OCI-LY1 (cell line): ENCODE data around the gene NMB.

Experiments used
- CTCF ChIP-seq: fragments of 200-600 bp; sonication (generic), shearing (Covaris generic); IDR thresholded peaks from 2 replicates; pipeline ENCODE4 v1.5.1; 2017; ENCODE audit warnings: mild to moderate bottlenecking, antibody characterized with exemption, low read length, moderate library complexity, mixed read lengths
- EZH2 ChIP-seq: fragments of 200-600 bp; sonication (generic), shearing (Covaris generic); IDR thresholded peaks from 2 replicates; pipeline ENCODE4 v1.8.0; 2017; ENCODE audit warnings: borderline replicate concordance, mixed run types, mild to moderate bottlenecking, antibody characterized with exemption, low read length, moderate library complexity, mixed read lengths

DNA sequence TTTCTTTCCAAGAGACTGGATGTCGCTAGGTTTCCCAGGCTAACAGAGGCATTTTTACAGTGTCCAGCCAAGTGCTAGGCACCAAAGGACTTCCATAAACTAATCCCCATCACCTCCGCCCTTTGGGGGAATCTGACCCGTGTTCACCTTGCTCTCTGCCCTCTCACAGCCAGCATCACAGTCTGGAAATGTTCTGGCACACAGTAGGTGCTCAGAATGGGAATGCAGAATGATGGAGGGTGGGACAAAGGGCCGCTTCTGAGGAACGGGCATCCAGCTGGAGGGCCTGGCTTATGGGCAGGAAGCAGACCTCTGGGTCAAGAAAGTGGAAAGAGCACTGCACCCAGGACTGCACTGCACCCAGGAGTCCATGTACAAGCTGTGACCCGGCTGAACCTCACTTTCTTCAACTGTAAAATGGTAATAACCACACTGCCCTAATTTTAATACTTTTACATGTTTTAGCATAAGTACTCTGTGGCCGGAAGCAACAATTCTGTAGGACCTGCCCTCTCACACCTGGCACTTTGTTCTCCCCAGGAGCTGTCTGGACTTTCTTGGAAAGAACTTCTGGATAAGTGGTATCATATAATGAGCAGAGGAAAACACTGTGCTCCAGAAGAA is 901 bp upstream of the NMB start:
- TF ChIP-seq CTCF (no peak), EZH2 (no peak)
